Type B pancreatic cell (in vitro differentiated cells): ENCODE data around the gene ACSF2. TPM values are rescaled to one million over a fixed set of nuclear protein-coding genes. Genes with fewer than 3 reads are reported as not detected.
A peak's percentile ranks its signal among the peaks of the same experiment; 100 is the strongest.
"Not testable (repeated sequence)": the region's sequence is repeated elsewhere in the genome, so short reads cannot be mapped to it uniquely, and the experiment has no call there.

Source experiments
- DNase-seq: peaks from one replicate; pipeline ENCODE4 v3.0.0; 2021; ENCODE audit warnings: mixed read lengths; ENCODE audit not compliant: unreplicated experiment; ENCODE audit errors: extremely low spot score
- H3K27ac Mint-ChIP-seq: 2 replicates; pipeline ENCODE4 v1.8.0; 2021; ENCODE audit warnings: mild to moderate bottlenecking, mixed read lengths
- H3K27me3 Mint-ChIP-seq: 2 replicates; pipeline ENCODE4 v1.8.0; 2021; ENCODE audit warnings: mixed read lengths
- H3K36me3 Mint-ChIP-seq: 2 replicates; pipeline ENCODE4 v1.8.0; 2021; ENCODE audit warnings: mixed read lengths
- H3K4me1 Mint-ChIP-seq: one replicate; pipeline ENCODE4 v1.8.0; 2021; ENCODE audit warnings: mixed read lengths; ENCODE audit not compliant: unreplicated experiment
- H3K4me3 Mint-ChIP-seq: 2 replicates; pipeline ENCODE4 v1.8.0; 2021; ENCODE audit warnings: mild to moderate bottlenecking, mixed read lengths
- H3K9me3 Mint-ChIP-seq: 2 replicates; pipeline ENCODE4 v1.8.0; 2021; ENCODE audit warnings: mixed read lengths
- CTCF ChIP-seq: fragments of 200-600 bp; sonication (generic); conservative IDR thresholded peaks from 2 replicates; pipeline ENCODE4 v1.5.0; 2021; ENCODE audit warnings: antibody characterized with exemption, mild to moderate bottlenecking
- total RNA-seq: library from RNA; stranded (reverse); gene quantifications from 2 replicates; pipeline ENCODE4 v1.2.1, GENCODE V29; 2021; ENCODE audit warnings: low replicate concordance

Gene ACSF2
- total RNA-seq, 1 donor from 2014 or later, result 57.3 TPM

- H3K27me3 Mint-ChIP-seq, result peaks cover 10% of the 10 kb centered on the region
- DNase-seq, result no peak
- H3K27ac Mint-ChIP-seq, result no peak overlapping the region
- peaks cover 7% of the 10 kb centered on the region for H3K4me1 Mint-ChIP-seq
- no peak overlapping the region for H3K4me3 Mint-ChIP-seq
- no peaks in the 10 kb centered on the region for H3K9me3 Mint-ChIP-seq
- no peak for TF ChIP-seq CTCF
- H3K36me3 Mint-ChIP-seq, result peaks cover 4% of the 10 kb centered on the region
These were observed 47.9 kb downstream of the ACSF2 start for GRCh38 chr17:50473901-50474300.

DNA sequence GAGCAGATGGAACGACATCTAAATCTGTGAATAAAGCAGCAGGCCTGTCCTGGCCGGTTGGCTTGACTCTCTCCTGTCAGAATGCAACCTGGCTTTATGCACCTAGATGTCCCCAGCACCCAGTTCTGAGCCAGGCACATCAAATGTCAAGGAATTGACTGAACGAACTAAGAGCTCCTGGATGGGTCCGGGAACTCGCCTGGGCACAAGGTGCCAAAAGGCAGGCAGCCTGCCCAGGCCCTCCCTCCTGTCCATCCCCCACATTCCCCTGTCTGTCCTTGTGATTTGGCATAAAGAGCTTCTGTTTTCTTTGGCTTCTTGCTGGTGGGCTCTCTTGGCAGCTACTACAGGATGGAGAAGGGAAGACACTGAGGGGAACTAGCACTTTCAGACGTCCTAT lies 48.5 kb downstream of the ACSF2 start:
- Mint-ChIP-seq H3K27ac (no peak overlapping the region), H3K4me3 (no peak overlapping the region), H3K4me1 (peaks cover 11% of the 10 kb centered on the region), H3K36me3 (peaks cover 4% of the 10 kb centered on the region), H3K9me3 (no peaks in the 10 kb centered on the region), H3K27me3 (peaks cover 10% of the 10 kb centered on the region)
- no peak for TF ChIP-seq CTCF
- DNase-seq, result no peak

DNA sequence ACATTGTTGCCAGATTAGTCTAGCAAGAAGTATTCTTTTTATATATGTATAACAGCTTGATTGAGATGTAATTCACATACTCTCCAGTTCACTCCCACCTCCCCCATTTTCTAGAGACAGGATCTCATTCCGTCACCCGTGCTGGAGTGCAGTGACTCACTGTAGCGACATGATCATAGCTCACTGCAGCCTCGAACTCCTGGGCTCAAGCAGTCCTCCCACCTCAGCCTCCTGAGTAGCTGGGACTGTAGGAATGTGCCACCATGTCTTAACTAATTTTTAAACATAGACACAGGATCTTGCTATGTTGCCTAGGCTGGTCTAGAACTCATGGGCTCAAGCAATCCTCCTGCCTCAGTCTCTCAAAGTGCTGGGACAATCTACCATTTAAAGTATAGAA lies 49.3 kb downstream of the ACSF2 start:
- H3K4me3 Mint-ChIP-seq, result no peak overlapping the region
- no peak for DNase-seq
- peaks cover 10% of the 10 kb centered on the region for H3K27me3 Mint-ChIP-seq
- no peak overlapping the region for H3K27ac Mint-ChIP-seq
- no peak for TF ChIP-seq CTCF
- no peaks in the 10 kb centered on the region for H3K9me3 Mint-ChIP-seq
- peaks cover 14% of the 10 kb centered on the region for H3K4me1 Mint-ChIP-seq
- peaks cover 4% of the 10 kb centered on the region for H3K36me3 Mint-ChIP-seq

DNA sequence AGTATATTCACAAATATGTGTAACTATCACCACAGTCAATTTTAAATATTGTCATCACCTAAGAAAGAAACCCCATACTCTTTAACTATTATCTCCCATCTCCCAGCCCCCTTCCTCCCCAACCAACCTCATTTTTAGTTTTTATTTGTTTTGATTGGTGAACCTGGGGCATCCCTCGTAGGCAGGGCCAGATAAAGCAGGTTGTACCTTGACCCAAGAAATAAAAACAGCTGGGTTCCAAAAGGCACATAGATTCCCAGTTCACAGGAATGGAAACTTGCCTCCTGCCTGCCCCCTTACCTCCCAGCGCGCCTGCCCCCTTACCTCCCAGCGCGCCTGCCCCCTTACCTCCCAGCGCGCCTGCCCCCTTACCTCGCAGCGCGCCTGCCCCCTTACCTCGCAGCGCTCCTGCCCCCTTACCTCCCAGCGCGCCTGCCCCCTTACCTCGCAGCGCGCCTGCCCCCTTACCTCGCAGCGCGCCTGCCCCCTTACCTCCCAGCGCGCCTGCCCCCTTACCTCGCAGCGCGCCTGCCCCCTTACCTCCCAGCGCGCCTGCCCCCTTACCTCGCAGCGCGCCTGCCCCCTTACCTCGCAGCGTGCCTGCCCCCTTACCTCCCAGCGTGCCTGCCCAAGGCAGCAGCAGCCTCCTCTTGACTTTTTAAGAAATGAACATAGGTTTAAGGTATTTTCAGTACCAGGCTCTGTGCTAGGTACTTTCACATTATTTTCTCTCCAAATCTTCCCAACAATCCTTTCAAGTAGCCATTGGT lies 49.9 kb downstream of the ACSF2 start:
- H3K27me3 Mint-ChIP-seq, H3K9me3 Mint-ChIP-seq, DNase-seq, H3K36me3 Mint-ChIP-seq: not testable (repeated sequence)
- Mint-ChIP-seq H3K27ac (peak overlapping the region; percentile 9), H3K4me3 (peak overlapping the region; percentile 70), H3K4me1 (peaks cover 14% of the 10 kb centered on the region)

DNA sequence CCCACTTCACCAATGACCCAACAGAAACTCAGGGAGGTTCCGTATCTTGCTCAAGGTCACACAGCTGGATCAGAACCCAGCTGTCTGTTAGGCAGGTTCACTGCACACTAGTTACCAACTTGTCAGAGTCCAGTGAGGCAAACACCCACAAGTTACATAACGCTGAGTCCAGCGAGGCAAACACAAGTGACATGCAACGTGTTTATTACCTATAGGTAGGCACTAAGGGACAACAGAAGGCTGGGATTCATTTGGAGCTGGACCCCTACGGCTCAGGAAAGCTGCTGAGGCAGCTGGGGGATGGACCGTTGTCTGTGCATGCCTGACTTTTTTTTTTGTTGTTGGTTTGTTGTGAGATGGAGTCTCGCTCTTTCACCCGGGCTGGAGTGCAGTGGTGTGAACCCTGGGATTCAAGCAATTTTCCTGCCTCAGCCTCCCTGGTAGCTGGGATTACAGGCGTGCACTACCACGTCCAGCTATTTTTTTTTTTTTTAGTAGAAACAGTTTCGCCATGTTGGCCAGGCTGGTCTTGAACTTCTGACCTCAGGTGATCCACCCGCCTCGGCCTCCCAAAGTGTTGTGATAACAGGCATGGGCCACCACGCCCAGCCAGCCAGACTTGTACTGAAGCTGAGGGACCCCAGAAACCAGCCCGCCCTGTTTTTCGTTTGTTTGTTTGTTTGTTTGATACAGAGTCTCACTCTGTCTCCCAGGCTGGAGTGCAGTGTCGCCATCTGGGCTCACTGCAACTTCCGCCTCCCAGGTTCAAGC lies 50.7 kb downstream of the ACSF2 start:
- Mint-ChIP-seq H3K27ac (peak overlapping the region; percentile 9), H3K9me3 (no peaks in the 10 kb centered on the region), H3K36me3 (peaks cover 4% of the 10 kb centered on the region), H3K4me1 (peaks cover 14% of the 10 kb centered on the region), H3K27me3 (peaks cover 10% of the 10 kb centered on the region), H3K4me3 (peak overlapping the region; percentile 70)
- no peak for TF ChIP-seq CTCF
- DNase-seq, result no peak

DNA sequence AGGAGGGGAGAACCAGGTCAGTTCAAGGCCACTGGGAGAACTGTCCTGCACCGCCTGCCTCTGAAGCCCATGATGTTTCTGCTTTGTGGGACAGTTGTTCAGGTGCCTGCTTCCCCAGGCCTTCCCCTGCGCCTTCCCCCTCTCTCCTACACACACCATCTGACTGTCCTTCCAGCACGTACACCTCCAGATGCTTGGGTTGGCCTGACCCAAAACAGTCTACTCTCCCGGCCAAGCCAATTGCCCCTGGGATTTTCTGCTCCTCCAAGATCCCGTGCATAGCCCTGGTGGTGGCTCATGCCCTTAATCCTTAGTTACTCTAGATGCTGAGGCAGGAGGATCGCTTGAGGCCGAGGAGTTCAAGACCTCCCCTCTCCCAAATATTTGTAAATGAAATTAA lies 52.0 kb downstream of the ACSF2 start:
- peaks cover 4% of the 10 kb centered on the region for H3K36me3 Mint-ChIP-seq
- no peaks in the 10 kb centered on the region for H3K9me3 Mint-ChIP-seq
- TF ChIP-seq CTCF, result no peak
- H3K4me3 Mint-ChIP-seq, result peak overlapping the region; percentile 86
- peaks cover 14% of the 10 kb centered on the region for H3K4me1 Mint-ChIP-seq
- H3K27ac Mint-ChIP-seq, result peak overlapping the region; percentile 92
- DNase-seq, result no peak
- peaks cover 10% of the 10 kb centered on the region for H3K27me3 Mint-ChIP-seq
